H1 (cell line): ENCODE measurements around the gene GRIK2. TPM values are rescaled to one million over a fixed set of nuclear protein-coding genes. Genes with fewer than 3 reads are reported as not detected.

ENCODE experiments used
- CTCF ChIA-PET: fragments of 300-600 bp; sonication (Branson Sonifier 250); formaldehyde crosslinking; loops from one replicate; lab custom pipeline; 2021; ENCODE audit not compliant: partially characterized antibody; lab: Charles Lee
- POLR2A ChIA-PET: fragments of 300-600 bp; sonication (Branson Sonifier 250); formaldehyde crosslinking; loops from one replicate; lab custom pipeline; 2021; ENCODE audit warnings: inconsistent platforms; ENCODE audit not compliant: partially characterized antibody; lab: Charles Lee
- DNase-seq, 2 experiments: peaks; one replicate each; pipeline versions ENCODE4 v3.0.0 to v3.0.0-alpha.2; 2010 to 2022; ENCODE audit warnings: low spot score in 2 of 2, low read depth in 1 of 2, mixed read lengths in 1 of 2
- FAIRE-seq: peaks from 2 replicates; lab custom pipeline; 2011; peaks lifted over from hg19 to GRCh38; lab: Jason Lieb, UNC
- H2AFZ ChIP-seq: 2 replicates; pipeline ENCODE4 v1.8.1; 2012; ENCODE audit warnings: low read length, inconsistent platforms
- H2AK5ac ChIP-seq: 2 replicates; pipeline ENCODE4 v1.6.1; 2013; ENCODE audit warnings: low read depth, low read length
- H2BK120ac ChIP-seq: replicated peaks from 2 replicates; pipeline ENCODE3; 2013; ENCODE audit warnings: low read depth, low read length, inconsistent platforms
- H2BK12ac ChIP-seq: 2 replicates; pipeline ENCODE4 v1.6.1; 2013; ENCODE audit warnings: low read depth, low read length
- H2BK15ac ChIP-seq: 2 replicates; pipeline ENCODE4 v1.6.1; 2013; ENCODE audit warnings: low read length
- H2BK20ac ChIP-seq: 2 replicates; pipeline ENCODE4 v1.6.1; 2013; ENCODE audit warnings: low read length
- H2BK5ac ChIP-seq: 2 replicates; pipeline ENCODE4 v1.6.1; 2013; ENCODE audit warnings: low read depth, low read length
- H3K14ac ChIP-seq: 2 replicates; pipeline ENCODE4 v1.6.1; 2013; ENCODE audit warnings: inconsistent platforms; ENCODE audit not compliant: insufficient read length
- H3K18ac ChIP-seq: 2 replicates; pipeline ENCODE4 v1.6.1; 2013; ENCODE audit warnings: low read length; ENCODE audit errors: extremely low read depth
- H3K23ac ChIP-seq: 2 replicates; pipeline ENCODE4 v1.6.1; 2013; ENCODE audit warnings: inconsistent platforms; ENCODE audit not compliant: insufficient read length
- H3K23me2 ChIP-seq: 2 replicates; pipeline ENCODE4 v1.6.1; 2013; ENCODE audit warnings: low read depth, low read length
- H3K27ac ChIP-seq: 2 replicates; pipeline ENCODE4 v1.6.1; 2011; ENCODE audit warnings: low read depth, low read length, inconsistent platforms
- H3K27me3 ChIP-seq, 4 experiments: replicated peaks in 1 of 4; 1 replicate in 1 of 4; 2 replicates in 3 of 4; pipeline versions ENCODE4 v1.6.1 to v1.8.1; 2011 to 2013; ENCODE audit warnings: low read length in 3 of 4, mild to moderate bottlenecking in 3 of 4, inconsistent platforms in 2 of 4, mixed read lengths in 2 of 4, moderate library complexity in 1 of 4; ENCODE audit not compliant: control insufficient read depth in 3 of 4, insufficient read depth in 3 of 4; ENCODE audit errors: extremely low read depth in 1 of 4
- H3K36me3 ChIP-seq, 4 experiments: 2 replicates each; pipeline versions ENCODE4 v1.6.1 to v1.8.1; 2011 to 2013; ENCODE audit warnings: mild to moderate bottlenecking in 4 of 4, low read length in 3 of 4, moderate library complexity in 2 of 4, control low read depth in 1 of 4, inconsistent platforms in 1 of 4; ENCODE audit not compliant: insufficient read depth in 4 of 4, control insufficient read depth in 2 of 4
- H3K4ac ChIP-seq: replicated peaks from 2 replicates; pipeline ENCODE3; 2013; ENCODE audit warnings: low read length, low read depth, mixed read lengths, inconsistent platforms; ENCODE audit not compliant: insufficient read length
- H3K4me1 ChIP-seq, 4 experiments: replicated peaks in 1 of 4; 1 replicate in 1 of 4; 2 replicates in 3 of 4; pipeline versions ENCODE4 v1.6.1 to v1.8.1; 2011 to 2013; ENCODE audit warnings: low read length in 3 of 4, inconsistent platforms in 2 of 4, mixed read lengths in 1 of 4; ENCODE audit not compliant: insufficient read depth in 4 of 4, control insufficient read depth in 3 of 4
- H3K4me2 ChIP-seq, 2 experiments: 2 replicates each; pipeline versions ENCODE4 v1.6.1 to v1.8.1; 2011 to 2013; ENCODE audit warnings: low read depth in 2 of 2, low read length in 2 of 2, control low read depth in 1 of 2, inconsistent platforms in 1 of 2, mild to moderate bottlenecking in 1 of 2; ENCODE audit not compliant: insufficient read depth in 1 of 2
- H3K4me3 ChIP-seq, 4 experiments: fragments of 200-600, 300-600 bp in 1 of 4; sonication (generic), shearing (Covaris generic), sonication (Bioruptor Twin) in 1 of 4; 2 replicates each; pipeline versions ENCODE4 v1.5.1 to v1.8.1; 2011 to 2016; ENCODE audit warnings: low read length in 4 of 4, low read depth in 3 of 4, control low read depth in 2 of 4, inconsistent platforms in 2 of 4, mild to moderate bottlenecking in 2 of 4, mixed read lengths in 1 of 4, moderate library complexity in 1 of 4; ENCODE audit not compliant: insufficient read depth in 2 of 4; ENCODE audit errors: extremely low read depth in 1 of 4
- H3K56ac ChIP-seq: replicated peaks from 2 replicates; pipeline ENCODE3; 2013; ENCODE audit warnings: low read depth, mild to moderate bottlenecking, mixed read lengths, low read length, inconsistent platforms; ENCODE audit not compliant: insufficient read length
- H3K79me1 ChIP-seq: 2 replicates; pipeline ENCODE4 v1.6.1; 2013; ENCODE audit warnings: low read depth, low read length, control low read depth
- H3K79me2 ChIP-seq, 2 experiments: 2 replicates each; pipeline versions ENCODE4 v1.6.1 to v1.8.1; 2012 to 2013; ENCODE audit warnings: low read length in 2 of 2, mild to moderate bottlenecking in 2 of 2, inconsistent platforms in 1 of 2; ENCODE audit not compliant: insufficient read depth in 2 of 2, control insufficient read depth in 1 of 2
- H3K9ac ChIP-seq, 4 experiments: replicated peaks in 1 of 4; 1 replicate in 1 of 4; 2 replicates in 3 of 4; pipeline versions ENCODE4 v1.6.1 to v1.8.1; 2011 to 2013; ENCODE audit warnings: low read depth in 3 of 4, low read length in 3 of 4, control low read depth in 2 of 4, mild to moderate bottlenecking in 2 of 4, moderate library complexity in 2 of 4, inconsistent platforms in 1 of 4; ENCODE audit errors: extremely low read depth in 1 of 4
- H3K9me3 ChIP-seq, 2 experiments: 2 replicates each; pipeline versions ENCODE4 v1.6.1 to v1.8.1; 2012 to 2013; ENCODE audit warnings: mild to moderate bottlenecking in 2 of 2, moderate library complexity in 2 of 2, control low read depth in 1 of 2, inconsistent platforms in 1 of 2, low read depth in 1 of 2, low read length in 1 of 2, mixed read lengths in 1 of 2; ENCODE audit not compliant: insufficient read depth in 2 of 2
- H4K20me1 ChIP-seq, 2 experiments: replicated peaks in 1 of 2; 2 replicates each; pipeline versions ENCODE3 to v1.8.1; 2011 to 2013; ENCODE audit warnings: inconsistent platforms in 2 of 2, low read length in 2 of 2, mild to moderate bottlenecking in 1 of 2; ENCODE audit not compliant: insufficient read depth in 2 of 2, control insufficient read depth in 1 of 2
- H4K5ac ChIP-seq: 2 replicates; pipeline ENCODE4 v1.6.1; 2013; ENCODE audit warnings: low read length, low read depth, mixed read lengths, inconsistent platforms; ENCODE audit not compliant: insufficient read length
- H4K8ac ChIP-seq: 2 replicates; pipeline ENCODE4 v1.8.0; 2013; ENCODE audit warnings: mild to moderate bottlenecking, moderate library complexity, low read length, inconsistent platforms; ENCODE audit not compliant: insufficient read depth; ENCODE audit errors: extremely low read depth
- H4K91ac ChIP-seq: replicated peaks from 2 replicates; pipeline ENCODE3; 2013; ENCODE audit warnings: low read length, mixed read lengths, inconsistent platforms; ENCODE audit not compliant: insufficient read length
- CREB1 ChIP-seq: IDR thresholded peaks from 2 replicates; pipeline ENCODE4 v1.6.1; 2012; ENCODE audit warnings: inconsistent platforms
- CTCF ChIP-seq, 3 experiments: IDR thresholded peaks; 1 replicate in 2 of 3; 2 replicates in 1 of 3; pipeline versions ENCODE4 v1.5.1 to v1.6.1; 2011; ENCODE audit warnings: low read length in 3 of 3, mild to moderate bottlenecking in 3 of 3, inconsistent platforms in 2 of 3, low read depth in 1 of 3, moderate library complexity in 1 of 3; ENCODE audit not compliant: insufficient read depth in 1 of 3; ENCODE audit errors: control extremely low read depth in 1 of 3
- FOSL1 ChIP-seq: IDR thresholded peaks from 2 replicates; pipeline ENCODE4 v1.6.1; 2011; ENCODE audit warnings: mild to moderate bottlenecking, low read depth, low read length, moderate library complexity; ENCODE audit not compliant: insufficient read depth
- HDAC2 ChIP-seq, 2 experiments: fragments of 300-600 bp in 1 of 2; sonication (generic) in 1 of 2; IDR thresholded peaks; 2 replicates each; pipeline ENCODE4 v1.6.1; 2011 to 2012; ENCODE audit warnings: low read depth in 2 of 2, low read length in 2 of 2, mild to moderate bottlenecking in 2 of 2, moderate library complexity in 2 of 2, borderline replicate concordance in 1 of 2, inconsistent platforms in 1 of 2
- JUND ChIP-seq: IDR thresholded peaks from 2 replicates; pipeline ENCODE4 v1.6.1; 2011; ENCODE audit warnings: mild to moderate bottlenecking, improper control_type of control experiment, low read length
- PHF8 ChIP-seq: fragments of 200-600 bp; sonication (generic); conservative IDR thresholded peaks from 2 replicates; pipeline ENCODE4 v1.7.1; 2012; ENCODE audit warnings: low read depth, mild to moderate bottlenecking, inconsistent platforms, low read length, moderate library complexity
- RAD21 ChIP-seq, 2 experiments: IDR thresholded peaks in 1 of 2; conservative IDR thresholded peaks in 1 of 2; 2 replicates each; pipeline ENCODE4 v1.6.1; 2011; ENCODE audit warnings: low read depth in 2 of 2, low read length in 2 of 2, improper control_type of control experiment in 1 of 2, inconsistent platforms in 1 of 2, mild to moderate bottlenecking in 1 of 2, moderate library complexity in 1 of 2
- SIX5 ChIP-seq: IDR thresholded peaks from 2 replicates; pipeline ENCODE4 v1.6.1; 2011; ENCODE audit warnings: mild to moderate bottlenecking, low read depth, low read length
- SP2 ChIP-seq: IDR thresholded peaks from 2 replicates; pipeline ENCODE4 v1.6.1; 2012; ENCODE audit warnings: mild to moderate bottlenecking, low read length, inconsistent platforms
- TBP ChIP-seq: IDR thresholded peaks from 2 replicates; pipeline ENCODE4 v1.6.1; 2011; ENCODE audit warnings: low read depth, low read length, improper control_type of control experiment
- TEAD4 ChIP-seq: IDR thresholded peaks from 2 replicates; pipeline ENCODE4 v1.6.1; 2012; ENCODE audit warnings: low read depth, low read length, inconsistent platforms, mixed read lengths
- WGBS, 2 experiments: shearing (Covaris generic) in 1 of 2; methylation state at CpG; one replicate each; pipeline versions ENCODE4 v1.1.6 to v1.1.7; 2013 to 2015; ENCODE audit warnings: low lambda C conversion rate in 2 of 2, mixed read lengths in 2 of 2, inconsistent platforms in 1 of 2, low coverage in 1 of 2, missing lambda C conversion rate in 1 of 2; ENCODE audit not compliant: insufficient replicate concordance in 2 of 2, insufficient coverage in 1 of 2, insufficient read length in 1 of 2; ENCODE audit errors: extremely low coverage in 1 of 2, missing lambda C conversion rate in 1 of 2; 5-methylcytosine and 5-hydroxymethylcytosine counted together
- polyA plus RNA-seq, 7 experiments: library from polyadenylated mRNA; depleted of rRNA in 3 of 7; stranded (reverse) in 5 of 7; unstranded in 2 of 7; fragments of >200 nt in 5 of 7; fragments of 200-250 nt in 2 of 7; gene quantifications; 1 replicate in 5 of 7; 2 replicates in 1 of 7; 4 replicates in 1 of 7; pipeline versions ENCODE4 v1.2.1 to v1.2.3, GENCODE V29; 2011 to 2013; ENCODE audit warnings: missing spikeins in 2 of 7, mixed read lengths in 2 of 7
- total RNA-seq: library from RNA; stranded (reverse); fragmentation: NEBNext Ultra II Directional; extraction: Animal tissue kit (Norgen Biotek cat#: 25700); gene quantifications from 2 replicates; pipeline ENCODE4 v1.2.1, GENCODE V29; 2021

The GRIK2 gene
- total and polyA plus RNA-seq, 2 of the 8 experiments (the other 6 are each of a cell fraction or from before 2014, with no cell fraction given): 1.8 to 2.2 TPM

DNA sequence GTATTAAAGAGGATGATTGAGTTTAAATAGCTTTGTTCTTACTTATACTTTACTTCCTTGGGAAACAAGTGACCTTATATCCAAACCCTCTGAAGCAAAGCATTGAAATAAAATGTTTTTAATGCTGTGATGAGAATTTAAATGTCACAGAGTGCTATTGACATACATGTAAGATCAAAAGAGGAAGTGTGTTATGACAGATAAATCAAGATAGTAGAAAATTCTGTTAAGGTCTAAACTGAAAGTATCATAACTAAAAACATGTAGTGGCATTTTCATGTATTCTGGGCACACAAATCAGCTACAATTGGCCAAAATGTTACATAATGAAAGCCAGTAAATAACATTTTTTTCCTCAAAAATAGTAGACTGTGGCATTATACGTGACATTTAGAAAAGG lies 318.0 kb downstream of the GRIK2 start:
- no peaks in the 10 kb centered on the region for H3K23me2 ChIP-seq
- H3K56ac ChIP-seq: no peak overlapping the region
- H3K27me3 ChIP-seq: peaks cover 0 to 1% (median 0%) of the 10 kb centered on the region in 4 experiments; a peak in 1 of 7 replicates
- no peak overlapping the region for H2BK5ac ChIP-seq
- H3K79me1 ChIP-seq: no peaks in the 10 kb centered on the region
- H3K4me3 ChIP-seq: no peak overlapping the region
- H4K5ac ChIP-seq: no peak overlapping the region
- no peak overlapping the region for H3K27ac ChIP-seq
- no peak overlapping the region for H3K9ac ChIP-seq
- H3K4ac ChIP-seq: no peak overlapping the region
- DNase-seq (no peak), FAIRE-seq (no peak)
- H4K8ac ChIP-seq: no peak overlapping the region
- no peak overlapping the region for H3K14ac ChIP-seq
- H3K9me3 ChIP-seq: no peaks in the 10 kb centered on the region
- 96% methylated on average over 1 of the region's 1 CpG; no CpG with 5 or more reads in 1 of the 2 experiments for WGBS, 2 experiments
- ChIA-PET CTCF (no interaction called here), POLR2A (no interaction called here)
- H3K79me2 ChIP-seq: no peaks in the 10 kb centered on the region
- no peaks in the 10 kb centered on the region for H4K20me1 ChIP-seq
- H2AK5ac ChIP-seq: no peak overlapping the region
- H2BK15ac ChIP-seq: no peak overlapping the region
- H3K4me2 ChIP-seq: no peak overlapping the region
- H4K91ac ChIP-seq: no peak overlapping the region
- no peak overlapping the region for H2BK12ac ChIP-seq
- no peak overlapping the region for H2BK120ac ChIP-seq
- H3K4me1 ChIP-seq: peaks cover 0 to 10% (median 3%) of the 10 kb centered on the region in 4 experiments; a peak in 3 of 7 replicates
- H3K18ac ChIP-seq: no peak overlapping the region
- H2AFZ ChIP-seq: no peak overlapping the region
- no peak overlapping the region for H2BK20ac ChIP-seq
- H3K23ac ChIP-seq: no peak overlapping the region
- no peaks in the 10 kb centered on the region for H3K36me3 ChIP-seq
- no peak for TF ChIP-seq TEAD4
- TF ChIP-seq RAD21 (IDR thresholded peaks at IDR 0.05 in 1 of 2, conservative IDR thresholded peaks at IDR 0.05 in 1 of 2; ENCODE audit: low read depth in 2 of 2, low read length in 2 of 2): no peak
- no peak for TF ChIP-seq HDAC2 (IDR thresholded peaks at IDR 0.05; ENCODE audit: borderline replicate concordance in 1 of 2, low read depth in 2 of 2, low read length in 2 of 2)
- TF ChIP-seq PHF8: no peak
- no peak for TF ChIP-seq SP2
- TF ChIP-seq TBP: no peak
- no peak for TF ChIP-seq CTCF (IDR thresholded peaks at IDR 0.05; ENCODE audit: control extremely low read depth in 1 of 3, insufficient read depth in 1 of 3, low read depth in 1 of 3, low read length in 3 of 3)
- no peak for TF ChIP-seq CREB1
- TF ChIP-seq SIX5: no peak
- no peak for TF ChIP-seq JUND
- no peak for TF ChIP-seq FOSL1
